ENCODE measurements around the gene VRTN. TPM values are rescaled to one million over a fixed set of nuclear protein-coding genes. Genes with fewer than 3 reads are reported as not detected.

Gene VRTN
- total and polyA plus RNA-seq, 9 of the 15 experiments (the other 6 are each of a cell fraction or from before 2014, with no cell fraction given), result 0.05 to 0.09 (median 0.06) TPM; not detected in 6

DNA sequence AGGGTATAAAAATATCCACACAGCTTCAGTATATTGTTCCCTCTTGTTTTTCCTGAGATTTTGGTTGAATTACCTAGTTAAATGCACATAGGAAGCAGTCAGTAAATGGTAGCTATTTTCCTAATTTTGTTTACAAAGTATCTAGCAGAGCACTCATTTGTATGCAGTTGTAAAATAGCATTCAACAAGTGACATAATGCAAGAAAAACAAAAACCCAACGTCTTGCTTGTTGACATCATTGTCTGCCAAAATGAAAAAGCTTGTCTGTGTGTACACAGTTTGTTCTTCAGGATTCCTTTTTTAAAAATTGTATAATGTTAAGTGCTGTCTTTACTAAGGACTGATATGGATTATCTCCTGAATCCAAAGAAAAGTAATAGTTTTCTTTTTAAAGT is 2.7 kb downstream of the VRTN start:
- CTCF ChIA-PET (ENCODE audit: low intra/inter-chr PET ratio), result no interaction called here
- no TSS peak for BruUV-seq (replicated peaks)
- WGBS (ENCODE audit: insufficient coverage, low coverage, missing lambda C conversion rate), result 0% methylated on average over 1 of the region's 1 CpG
- Histone ChIP-seq H3K36me3 (ENCODE audit: control insufficient read depth, insufficient read depth, low read length) (no peaks in the 10 kb centered on the region), H3K27me3 (ENCODE audit: control insufficient read depth in 2 of 2, insufficient read depth in 2 of 2, low read length in 2 of 2) (no peaks in the 10 kb centered on the region; a peak in 1 of 5 replicates), H3K4me1 (replicated peaks in 1 of 2; ENCODE audit: control insufficient read depth in 2 of 2, insufficient read depth in 2 of 2, low read length in 2 of 2) (peaks cover 2 to 6% of the 10 kb centered on the region in 2 experiments; a peak in 4 of 5 replicates), H3K4me2 (ENCODE audit: insufficient read depth, low read length) (no peak overlapping the region; the same call in 1 of the 2 replicates), H3K9ac (ENCODE audit: insufficient read depth in 1 of 2, low read depth in 2 of 2, low read length in 2 of 2) (no peak overlapping the region), H3K79me2 (ENCODE audit: control insufficient read depth, insufficient read depth, low read length) (no peaks in the 10 kb centered on the region), H3K4me3 (no peak overlapping the region), H3K27ac (ENCODE audit: extremely low read depth, low read depth, low read length) (no peak overlapping the region), H3K9me1 (ENCODE audit: control insufficient read depth, insufficient read depth, low read length) (no peaks in the 10 kb centered on the region), H4K20me1 (replicated peaks; ENCODE audit: control insufficient read depth, insufficient read depth, low read length) (no peaks in the 10 kb centered on the region), H3K9me3 (replicated peaks; ENCODE audit: control insufficient read depth, insufficient read depth, low read depth, low read length) (no peaks in the 10 kb centered on the region), H2AFZ (ENCODE audit: low read depth, low read length) (no peak overlapping the region)
- POLR2A ChIA-PET, result interaction anchor here (0.6 kb wide), 3 partner anchors 51 to 855 kb away, joined by 3 to 5 read pairs (median 4); no protein-coding TSS in a partner anchor
- no peak for TF ChIP-seq HMBOX1 (IDR thresholded peaks at IDR 0.05)
- no peak for TF ChIP-seq EP400 (IDR thresholded peaks at IDR 0.05)
- TF ChIP-seq, protein P1, sequence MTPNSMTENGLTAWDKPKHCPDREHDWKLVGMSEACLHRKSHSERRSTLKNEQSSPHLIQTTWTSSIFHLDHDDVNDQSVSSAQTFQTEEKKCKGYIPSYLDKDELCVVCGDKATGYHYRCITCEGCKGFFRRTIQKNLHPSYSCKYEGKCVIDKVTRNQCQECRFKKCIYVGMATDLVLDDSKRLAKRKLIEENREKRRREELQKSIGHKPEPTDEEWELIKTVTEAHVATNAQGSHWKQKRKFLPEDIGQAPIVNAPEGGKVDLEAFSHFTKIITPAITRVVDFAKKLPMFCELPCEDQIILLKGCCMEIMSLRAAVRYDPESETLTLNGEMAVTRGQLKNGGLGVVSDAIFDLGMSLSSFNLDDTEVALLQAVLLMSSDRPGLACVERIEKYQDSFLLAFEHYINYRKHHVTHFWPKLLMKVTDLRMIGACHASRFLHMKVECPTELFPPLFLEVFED (CRISPR knock-in tag; conservative IDR thresholded peaks at IDR 0.05), result no peak
- TF ChIP-seq RBM15 (IDR thresholded peaks at IDR 0.05; ENCODE audit: insufficient read depth, low read length), result no peak
- TF ChIP-seq ZC3H4 (CRISPR knock-in tag; IDR thresholded peaks at IDR 0.05; ENCODE audit: borderline replicate concordance), result no peak
- TF ChIP-seq TSHZ1 (CRISPR knock-in tag; IDR thresholded peaks at IDR 0.05), result no peak
- TF ChIP-seq TFAP4 (CRISPR knock-in tag; IDR thresholded peaks at IDR 0.05; ENCODE audit: borderline replicate concordance), result no peak
- TF ChIP-seq CREBBP (IDR thresholded peaks at IDR 0.05; ENCODE audit: low read depth, low read length), result no peak
- TF ChIP-seq CBX1 (IDR thresholded peaks at IDR 0.05; ENCODE audit: low read depth), result no peak
- no peak for TF ChIP-seq HMGN3 (IDR thresholded peaks at IDR 0.05; ENCODE audit: borderline replicate concordance, extremely low read depth, insufficient read length, low read depth, low read length)
- TF ChIP-seq SIN3A (IDR thresholded peaks at IDR 0.05; ENCODE audit: borderline replicate concordance in 2 of 2, control insufficient read depth in 1 of 2, low read depth in 2 of 2, low read length in 2 of 2), result no peak
- no peak for TF ChIP-seq GATAD2A (IDR thresholded peaks at IDR 0.05)
- no peak for TF ChIP-seq ZNF77 (CRISPR knock-in tag; IDR thresholded peaks at IDR 0.05)
- no peak for TF ChIP-seq ZNF324 (CRISPR knock-in tag; IDR thresholded peaks at IDR 0.05)
- no peak for TF ChIP-seq ZNF263 (CRISPR knock-in tag; IDR thresholded peaks at IDR 0.05; ENCODE audit: borderline replicate concordance)
- no peak for TF ChIP-seq YBX1 (IDR thresholded peaks at IDR 0.05)
- TF ChIP-seq L3MBTL2 (IDR thresholded peaks at IDR 0.05), result no peak
- TF ChIP-seq CREM (IDR thresholded peaks at IDR 0.05; ENCODE audit: low read depth), result no peak
- no peak for FAIRE-seq
- no peak for ATAC-seq
- no peak for DNase-seq (ENCODE audit: extremely low read depth in 1 of 4, low spot score in 3 of 4)
- in situ Hi-C loops (cut with MboI), result no loop called here
- intact Hi-C loops (cut with micrococcal nuclease), result no loop called here
